DOHH2 (cell line): ENCODE results near the gene SEPHS2.
A peak's percentile ranks its signal among the peaks of the same experiment; 100 is the strongest.

Experiments
- H3F3A ChIP-seq: fragments of 200-600 bp; sonication (generic), shearing (Covaris generic); 2 replicates; pipeline ENCODE4 v1.6.0; 2016; ENCODE audit warnings: antibody characterized with exemption, mild to moderate bottlenecking; ENCODE audit not compliant: control insufficient read depth, insufficient read depth
- H3K27ac ChIP-seq: fragments of 200-600 bp; sonication (generic); 2 replicates; pipeline ENCODE4 v1.5.1; 2014; ENCODE audit warnings: low read depth, mild to moderate bottlenecking, low read length, moderate library complexity
- H3K27me3 ChIP-seq: fragments of 200-600 bp; sonication (generic); 2 replicates; pipeline ENCODE4 v1.6.1; 2014; ENCODE audit warnings: mild to moderate bottlenecking, low read length, mixed read lengths; ENCODE audit not compliant: control insufficient read depth
- H3K36me3 ChIP-seq: fragments of 200-600 bp; sonication (generic); 2 replicates; pipeline ENCODE4 v1.6.1; 2014; ENCODE audit warnings: mild to moderate bottlenecking, low read length, moderate library complexity, mixed read lengths; ENCODE audit not compliant: control insufficient read depth
- H3K4me1 ChIP-seq: fragments of 200-600 bp; sonication (generic); 2 replicates; pipeline ENCODE4 v1.6.1; 2014; ENCODE audit warnings: mild to moderate bottlenecking, low read length, mixed read lengths; ENCODE audit not compliant: control insufficient read depth
- H3K4me2 ChIP-seq: fragments of 200-600 bp; sonication (generic); 2 replicates; pipeline ENCODE4 v1.6.0; 2014; ENCODE audit warnings: mild to moderate bottlenecking, low read length, moderate library complexity
- H3K4me3 ChIP-seq: fragments of 200-600 bp; sonication (generic); 2 replicates; pipeline ENCODE4 v1.5.1; 2014; ENCODE audit warnings: mild to moderate bottlenecking, low read length, mixed read lengths
- H3K79me2 ChIP-seq: fragments of 200-600 bp; sonication (generic); 2 replicates; pipeline ENCODE4 v1.6.1; 2014; ENCODE audit warnings: mild to moderate bottlenecking, low read length, mixed read lengths; ENCODE audit not compliant: control insufficient read depth
- H3K9me2 ChIP-seq: fragments of 200-600 bp; sonication (generic); replicated peaks from 2 replicates; pipeline ENCODE4 v1.6.1; 2014; ENCODE audit warnings: mild to moderate bottlenecking, low read length, mixed read lengths; ENCODE audit not compliant: control insufficient read depth
- H3K9me3 ChIP-seq: fragments of 200-600 bp; sonication (generic); 2 replicates; pipeline ENCODE4 v1.6.1; 2014; ENCODE audit warnings: antibody characterized with exemption, low read length, mixed read lengths; ENCODE audit not compliant: control insufficient read depth, insufficient read depth
- H4K20me1 ChIP-seq: fragments of 200-600 bp; sonication (generic); 2 replicates; pipeline ENCODE4 v1.6.0; 2014; ENCODE audit warnings: low read depth, mild to moderate bottlenecking, antibody characterized with exemption, low read length, moderate library complexity; ENCODE audit not compliant: control insufficient read depth, insufficient read depth
- EZH2phosphoT487 ChIP-seq: fragments of 200-600 bp; sonication (generic); IDR thresholded peaks from 2 replicates; pipeline ENCODE4 v1.6.1; 2017; ENCODE audit warnings: borderline replicate concordance, mild to moderate bottlenecking, antibody characterized with exemption, low read length, moderate library complexity, mixed read lengths
- TF ChIP-seq, protein P1 (sequence below): fragments of 200-600 bp; sonication (generic); IDR thresholded peaks from one replicate; pipeline ENCODE4 v1.5.1; 2014; ENCODE audit warnings: antibody characterized with exemption, mild to moderate bottlenecking, low read depth, low read length; ENCODE audit not compliant: poor library complexity, severe bottlenecking

The SEPHS2 gene

GRCh38 chr16:30429418-30429677 lies 16.3 kb downstream of the SEPHS2 start:
- TF ChIP-seq, protein P1, sequence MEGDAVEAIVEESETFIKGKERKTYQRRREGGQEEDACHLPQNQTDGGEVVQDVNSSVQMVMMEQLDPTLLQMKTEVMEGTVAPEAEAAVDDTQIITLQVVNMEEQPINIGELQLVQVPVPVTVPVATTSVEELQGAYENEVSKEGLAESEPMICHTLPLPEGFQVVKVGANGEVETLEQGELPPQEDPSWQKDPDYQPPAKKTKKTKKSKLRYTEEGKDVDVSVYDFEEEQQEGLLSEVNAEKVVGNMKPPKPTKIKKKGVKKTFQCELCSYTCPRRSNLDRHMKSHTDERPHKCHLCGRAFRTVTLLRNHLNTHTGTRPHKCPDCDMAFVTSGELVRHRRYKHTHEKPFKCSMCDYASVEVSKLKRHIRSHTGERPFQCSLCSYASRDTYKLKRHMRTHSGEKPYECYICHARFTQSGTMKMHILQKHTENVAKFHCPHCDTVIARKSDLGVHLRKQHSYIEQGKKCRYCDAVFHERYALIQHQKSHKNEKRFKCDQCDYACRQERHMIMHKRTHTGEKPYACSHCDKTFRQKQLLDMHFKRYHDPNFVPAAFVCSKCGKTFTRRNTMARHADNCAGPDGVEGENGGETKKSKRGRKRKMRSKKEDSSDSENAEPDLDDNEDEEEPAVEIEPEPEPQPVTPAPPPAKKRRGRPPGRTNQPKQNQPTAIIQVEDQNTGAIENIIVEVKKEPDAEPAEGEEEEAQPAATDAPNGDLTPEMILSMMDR = no peak
- TF ChIP-seq EZH2phosphoT487 = no peak
- Histone ChIP-seq H3K9me3 (no peaks in the 10 kb centered on the region), H3K9me2 (no peaks in the 10 kb centered on the region), H3K79me2 (peaks cover 61% of the 10 kb centered on the region), H3F3A (no peaks in the 10 kb centered on the region), H3K4me1 (peaks cover 26% of the 10 kb centered on the region), H3K4me3 (peak overlapping the region; percentile 99), H3K4me2 (peak overlapping the region; percentile 75), H3K27me3 (no peaks in the 10 kb centered on the region), H4K20me1 (peaks cover 16% of the 10 kb centered on the region; the same call in 1 of the 2 replicates), H3K27ac (peak overlapping the region; percentile 64), H3K36me3 (peaks cover 48% of the 10 kb centered on the region)

DNA sequence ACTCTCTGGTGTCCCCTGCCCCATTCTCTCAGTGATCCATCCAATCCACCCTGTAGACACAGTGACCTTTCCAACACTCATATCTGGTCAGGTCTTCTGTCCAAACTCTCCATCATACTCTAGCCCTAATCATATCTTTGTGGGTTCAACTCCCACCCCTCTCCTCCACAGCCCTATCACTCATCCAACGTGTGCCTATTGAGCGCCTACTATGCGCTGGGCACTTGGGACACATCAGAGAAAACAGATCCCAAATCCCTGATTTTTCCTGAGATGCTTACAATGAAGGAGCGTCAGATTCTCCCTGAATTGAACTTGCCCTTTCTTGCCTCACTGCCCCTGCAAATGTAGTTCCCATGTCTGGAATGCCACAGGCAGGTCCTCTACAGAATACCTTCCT lies 17.6 kb downstream of the SEPHS2 start:
- Histone ChIP-seq H3K27ac (no peak overlapping the region), H3K4me2 (peak overlapping the region; percentile 75), H3F3A (no peaks in the 10 kb centered on the region), H3K4me1 (peaks cover 26% of the 10 kb centered on the region), H4K20me1 (peaks cover 19% of the 10 kb centered on the region; the same call in 1 of the 2 replicates), H3K27me3 (no peaks in the 10 kb centered on the region), H3K36me3 (peaks cover 60% of the 10 kb centered on the region), H3K4me3 (peak overlapping the region; percentile 99), H3K79me2 (peaks cover 72% of the 10 kb centered on the region), H3K9me3 (no peaks in the 10 kb centered on the region), H3K9me2 (no peaks in the 10 kb centered on the region)
- TF ChIP-seq, protein P1 = no peak
- TF ChIP-seq EZH2phosphoT487 = no peak

- Histone ChIP-seq H3K27me3 (no peaks in the 10 kb centered on the region), H3K36me3 (peaks cover 65% of the 10 kb centered on the region), H3K9me3 (no peaks in the 10 kb centered on the region), H4K20me1 (peaks cover 8% of the 10 kb centered on the region; the same call in 1 of the 2 replicates), H3K4me2 (no peak overlapping the region), H3F3A (peaks cover 28% of the 10 kb centered on the region), H3K9me2 (no peaks in the 10 kb centered on the region), H3K4me3 (no peak overlapping the region), H3K79me2 (peaks cover 48% of the 10 kb centered on the region), H3K4me1 (peaks cover 17% of the 10 kb centered on the region), H3K27ac (no peak overlapping the region)
- no peak for TF ChIP-seq EZH2phosphoT487
- TF ChIP-seq, protein P1 = no peak
These were observed 24.7 kb downstream of the SEPHS2 start for GRCh38 chr16:30421010-30421409.
